ENCODE measurements around the gene GCFC2. TPM values are rescaled to one million over a fixed set of nuclear protein-coding genes. Genes with fewer than 3 reads are reported as not detected.

Gene GCFC2
- total RNA-seq, 1 experiment from 2014 or later: 43.1 TPM

DNA sequence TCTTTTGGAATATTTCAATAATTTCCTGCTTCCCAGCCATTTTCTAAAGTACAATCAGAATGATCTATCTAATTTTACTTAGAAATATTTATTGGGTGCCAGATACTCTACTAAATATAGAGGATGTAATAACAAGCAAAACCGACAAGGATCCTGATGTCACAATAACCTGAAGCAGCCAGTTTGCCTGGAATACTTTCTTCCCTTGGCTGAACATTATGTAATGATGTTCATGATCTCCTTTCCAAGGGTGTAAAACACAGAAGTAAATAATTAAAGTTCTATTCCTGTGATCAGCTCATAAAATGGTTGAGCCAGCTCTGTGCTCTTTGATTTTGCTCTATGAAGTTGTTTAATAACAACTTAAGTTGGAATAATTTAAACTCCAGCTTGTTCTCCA is 66.7 kb downstream of the GCFC2 start:
- DNase-seq (ENCODE audit: low read depth, low spot score): no peak
- in situ Hi-C loops (cut with HindIII; ENCODE audit: low pct_unique_long_range_greater_than_20kb, low sequenced_read_pairs): no loop called here

DNA sequence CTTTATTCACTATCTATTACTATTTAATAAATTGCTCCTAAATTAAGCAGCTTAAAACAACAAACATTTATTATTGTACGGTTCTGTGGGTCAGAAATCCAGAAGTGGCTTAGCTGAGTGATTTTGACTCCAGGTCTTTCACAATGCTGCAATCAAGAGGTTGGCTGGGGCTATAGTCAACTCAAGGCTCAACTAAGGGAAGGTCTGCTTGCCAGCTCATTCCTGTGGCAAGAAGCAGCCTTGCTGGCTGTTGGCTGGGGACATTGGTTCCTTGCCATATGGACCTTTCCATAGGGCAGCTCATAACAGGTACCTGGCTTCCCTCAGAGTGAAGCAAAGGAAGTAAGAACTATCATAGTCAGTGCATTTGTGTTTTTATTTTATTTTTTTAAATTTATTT is 69.1 kb downstream of the GCFC2 start:
- in situ Hi-C loops (cut with HindIII; ENCODE audit: low pct_unique_long_range_greater_than_20kb, low sequenced_read_pairs): no loop called here
- no peak for DNase-seq (ENCODE audit: low read depth, low spot score)

DNA sequence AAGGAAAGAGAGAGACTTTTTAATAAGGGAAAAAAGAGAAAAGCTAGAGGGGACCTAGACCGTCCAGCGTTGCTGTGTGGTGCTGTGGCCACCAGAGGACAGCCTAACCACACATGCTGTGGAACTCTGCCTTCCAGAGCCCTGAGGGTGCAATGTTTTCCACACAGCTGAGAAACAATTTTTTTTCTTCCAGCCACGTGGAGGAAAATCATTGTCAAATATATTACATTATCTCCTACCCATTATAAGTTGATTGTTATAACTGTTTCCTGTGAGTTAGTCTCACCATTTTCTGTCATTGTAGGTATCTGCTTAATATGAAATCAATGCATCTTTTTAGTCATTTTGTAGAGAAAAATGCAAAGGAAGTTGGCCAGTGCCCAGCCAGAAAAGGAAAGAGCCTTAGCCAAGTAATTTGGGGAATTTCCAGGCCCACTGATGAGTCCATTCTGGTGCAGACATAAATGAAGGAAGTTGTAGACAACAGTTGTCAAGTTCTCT is 70.0 kb downstream of the GCFC2 start:
- DNase-seq (ENCODE audit: low read depth, low spot score): peak; percentile 87
- in situ Hi-C loops (cut with HindIII; ENCODE audit: low pct_unique_long_range_greater_than_20kb, low sequenced_read_pairs): no loop called here

DNA sequence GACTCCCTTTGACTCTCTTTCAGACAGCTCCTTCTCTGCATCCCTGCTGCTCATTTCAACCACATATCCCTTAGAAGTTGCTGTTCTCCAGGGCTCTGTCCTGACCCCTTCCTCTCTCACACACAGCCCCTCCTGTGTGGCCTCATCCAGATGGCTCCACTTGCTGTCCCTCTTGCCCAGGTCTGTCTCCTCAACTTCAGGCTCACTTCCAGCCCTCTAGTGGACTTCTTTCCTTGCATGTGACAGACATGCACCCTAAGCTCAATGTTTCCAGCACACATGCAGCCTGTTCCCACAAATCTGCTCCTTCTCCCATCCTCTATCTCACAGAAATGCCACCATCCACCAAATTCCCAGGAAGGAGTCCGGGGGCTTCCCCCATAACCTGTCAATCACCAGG is 73.1 kb downstream of the GCFC2 start:
- in situ Hi-C loops (cut with HindIII; ENCODE audit: low pct_unique_long_range_greater_than_20kb, low sequenced_read_pairs): no loop called here
- no peak for DNase-seq (ENCODE audit: low read depth, low spot score)

DNA sequence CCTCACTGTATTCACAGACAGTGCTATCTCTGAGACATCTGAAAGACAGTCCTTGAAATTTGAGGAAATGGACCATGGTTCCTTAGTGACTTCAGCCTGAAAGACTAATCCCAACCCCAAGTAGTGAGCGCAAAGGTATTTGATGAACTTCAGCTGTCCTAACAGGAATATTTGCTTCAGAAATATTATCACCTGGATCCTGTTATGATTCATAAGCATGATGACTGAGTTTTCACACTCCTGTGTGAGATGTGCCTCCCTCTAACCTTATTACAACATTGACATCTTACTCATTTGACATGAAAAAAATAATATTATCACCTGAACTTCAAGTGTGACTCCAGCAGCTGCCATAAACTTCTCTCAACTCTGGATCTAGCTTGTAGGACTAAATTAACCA is 75.8 kb downstream of the GCFC2 start:
- in situ Hi-C loops (cut with HindIII; ENCODE audit: low pct_unique_long_range_greater_than_20kb, low sequenced_read_pairs): no loop called here
- DNase-seq (ENCODE audit: low read depth, low spot score): no peak

DNA sequence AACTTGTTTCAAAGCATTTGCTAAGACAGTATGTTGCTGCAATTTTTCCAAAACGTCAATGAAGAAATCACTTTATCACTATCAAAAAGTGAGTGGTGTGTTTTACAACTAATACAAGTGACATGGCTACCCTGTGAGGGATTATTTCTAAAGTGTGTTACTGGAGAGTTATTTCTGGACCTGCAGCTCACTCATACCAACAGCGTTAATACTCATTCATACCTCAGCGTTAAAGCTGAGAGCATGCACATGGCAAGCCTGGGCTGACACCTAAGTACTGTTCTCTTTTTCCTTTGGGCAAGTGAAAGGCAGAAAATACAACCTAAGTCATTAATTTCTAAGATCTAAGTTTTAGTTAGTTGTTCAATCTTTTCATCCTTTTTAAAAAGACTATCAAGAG is 77.1 kb downstream of the GCFC2 start:
- DNase-seq (ENCODE audit: low read depth, low spot score): no peak
- in situ Hi-C loops (cut with HindIII; ENCODE audit: low pct_unique_long_range_greater_than_20kb, low sequenced_read_pairs): no loop called here

DNA sequence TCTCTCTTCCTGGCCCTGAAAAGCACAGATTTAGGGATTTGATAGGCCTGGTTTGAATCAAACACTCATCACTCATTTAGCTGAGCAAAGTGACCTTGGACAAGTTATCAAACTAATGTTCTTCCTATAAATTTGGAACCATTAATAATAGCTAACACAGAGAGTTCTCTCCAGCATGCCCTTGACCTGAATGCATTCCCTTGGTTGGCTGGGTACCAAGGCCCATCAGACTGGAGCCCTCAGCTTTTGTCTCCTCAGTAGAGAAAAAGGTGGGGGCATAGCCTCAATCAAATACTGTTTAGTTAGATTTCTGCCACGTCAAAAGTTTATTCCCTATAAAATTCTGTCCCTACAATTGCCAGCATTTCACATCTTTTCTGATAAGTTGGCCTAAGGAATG is 77.9 kb downstream of the GCFC2 start:
- no peak for DNase-seq (ENCODE audit: low read depth, low spot score)
- in situ Hi-C loops (cut with HindIII; ENCODE audit: low pct_unique_long_range_greater_than_20kb, low sequenced_read_pairs): no loop called here

DNA sequence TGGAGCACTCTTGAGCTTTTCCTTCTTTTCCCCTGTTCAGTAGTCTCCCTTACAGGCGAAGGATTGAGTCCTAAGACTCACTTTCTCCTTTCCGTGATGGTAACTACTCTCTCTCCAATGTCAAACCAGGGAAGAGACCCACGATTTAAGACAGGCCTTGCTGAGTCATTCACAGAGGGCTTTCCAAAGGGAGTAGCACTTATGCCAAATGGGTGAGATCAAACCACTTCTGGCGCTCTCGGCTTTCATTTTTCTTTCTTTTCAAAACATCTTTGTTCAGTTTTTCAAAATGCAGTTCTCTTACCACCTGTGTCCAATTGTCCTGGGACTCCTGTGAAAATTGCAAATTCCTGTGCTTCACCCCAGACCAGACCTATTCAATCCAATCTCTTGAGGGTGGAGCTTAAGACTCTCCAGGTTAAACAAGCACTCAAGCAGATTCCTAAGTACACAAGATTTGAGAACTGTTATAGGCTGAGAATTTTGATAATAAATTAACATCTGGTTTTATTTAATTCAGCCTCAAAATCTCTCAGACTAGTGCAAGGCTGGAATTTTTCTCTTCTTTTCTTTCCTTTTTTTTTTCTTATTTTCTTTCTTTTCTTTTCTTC is 78.5 kb downstream of the GCFC2 start:
- no peak for DNase-seq (ENCODE audit: low read depth, low spot score)
- in situ Hi-C loops (cut with HindIII; ENCODE audit: low pct_unique_long_range_greater_than_20kb, low sequenced_read_pairs): no loop called here

DNA sequence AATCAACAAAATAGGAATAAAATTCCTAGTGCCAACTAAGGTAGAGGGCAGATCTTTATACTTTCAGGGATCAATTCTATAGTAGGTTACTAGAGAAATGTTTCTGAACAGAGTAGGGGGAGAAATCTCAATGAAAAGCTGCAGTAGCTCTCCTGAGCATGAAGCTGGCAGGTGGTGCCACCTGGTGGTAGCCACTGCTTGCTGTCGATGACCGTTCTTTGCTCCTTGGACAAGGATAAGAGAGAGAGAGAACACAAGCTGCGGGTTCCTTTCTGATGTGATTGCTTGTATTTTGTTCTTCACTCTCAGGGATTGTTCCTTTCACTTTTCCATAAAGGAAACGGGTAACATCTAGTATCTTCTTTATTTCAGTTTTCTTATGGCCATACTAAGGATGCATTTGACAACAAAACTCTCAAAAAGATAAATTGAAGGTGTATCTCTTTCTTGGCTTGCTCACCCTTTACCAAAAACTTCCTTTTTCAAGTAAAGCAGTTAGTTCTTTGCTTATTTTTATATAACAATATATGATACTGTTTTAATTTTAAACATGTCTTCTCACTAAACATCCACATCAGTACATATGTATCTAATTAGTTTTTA is 82.7 kb downstream of the GCFC2 start:
- in situ Hi-C loops (cut with HindIII; ENCODE audit: low pct_unique_long_range_greater_than_20kb, low sequenced_read_pairs): no loop called here
- peak; percentile 87 for DNase-seq (ENCODE audit: low read depth, low spot score)

DNA sequence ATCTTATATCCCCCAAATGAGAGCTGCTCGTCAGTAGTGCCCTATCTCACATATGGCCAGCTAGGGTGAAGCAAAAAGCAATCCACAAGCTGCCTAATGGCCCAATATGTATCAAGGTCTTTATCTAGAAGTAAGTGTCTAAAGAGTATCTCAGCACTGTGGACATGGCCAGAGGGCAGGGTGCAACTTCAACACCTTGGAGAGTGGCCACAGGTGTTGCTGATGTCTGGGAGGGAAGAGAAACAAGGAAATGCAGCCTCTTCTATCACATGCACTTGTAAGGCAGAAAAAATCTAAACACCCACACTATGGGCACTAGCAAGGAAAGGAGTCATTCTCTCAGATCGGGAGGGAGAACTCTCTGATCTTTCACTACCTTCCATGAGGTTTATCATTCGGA is 87.8 kb downstream of the GCFC2 start:
- in situ Hi-C loops (cut with HindIII; ENCODE audit: low pct_unique_long_range_greater_than_20kb, low sequenced_read_pairs): loop anchor here (25.0 kb wide), 1 partner anchor 161 kb away; no protein-coding TSS in a partner anchor
- DNase-seq (ENCODE audit: low read depth, low spot score): no peak

DNA sequence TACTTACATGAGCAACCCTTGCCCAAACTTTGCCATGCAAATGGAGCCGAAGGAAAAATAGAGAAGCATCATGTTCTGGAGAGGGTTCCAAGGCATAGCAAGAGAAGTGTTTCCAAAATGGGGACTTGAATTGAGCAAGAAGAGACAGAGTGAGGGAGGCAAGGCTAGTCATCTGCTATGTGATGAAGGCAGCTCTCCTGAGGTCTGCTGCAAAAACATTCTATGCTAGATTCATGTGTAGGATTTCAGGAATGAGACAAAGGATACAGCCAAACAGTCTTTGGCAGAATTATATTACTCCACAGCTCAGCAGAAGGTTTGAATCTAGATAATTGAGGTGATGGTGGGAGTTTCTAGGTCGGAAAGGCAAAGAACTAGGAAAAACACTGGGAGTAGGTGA is 88.2 kb downstream of the GCFC2 start:
- in situ Hi-C loops (cut with HindIII; ENCODE audit: low pct_unique_long_range_greater_than_20kb, low sequenced_read_pairs): loop anchor here (25.0 kb wide), 1 partner anchor 160 kb away; no protein-coding TSS in a partner anchor
- DNase-seq (ENCODE audit: low read depth, low spot score): no peak

DNA sequence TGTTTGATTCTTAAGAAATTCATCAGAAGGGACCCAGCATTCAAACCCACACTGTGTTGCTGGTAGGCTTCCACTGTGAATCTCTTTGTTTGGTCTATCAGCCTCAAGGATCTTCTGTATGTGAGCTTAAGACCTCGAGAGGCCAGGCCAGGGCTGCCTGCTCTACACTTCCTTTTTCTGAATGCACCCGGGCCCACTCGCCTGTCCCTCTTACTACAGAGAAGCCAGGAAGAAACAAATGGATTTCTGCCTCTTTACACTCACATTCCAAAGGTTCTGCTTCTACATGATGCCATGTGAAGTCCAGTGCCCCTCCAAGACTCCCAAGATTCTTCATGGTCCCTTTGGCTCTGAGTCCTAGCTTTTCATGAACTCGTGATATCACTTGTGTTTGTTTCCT is 89.5 kb downstream of the GCFC2 start:
- in situ Hi-C loops (cut with HindIII; ENCODE audit: low pct_unique_long_range_greater_than_20kb, low sequenced_read_pairs): loop anchor here (25.0 kb wide), 1 partner anchor 159 kb away; no protein-coding TSS in a partner anchor

DNA sequence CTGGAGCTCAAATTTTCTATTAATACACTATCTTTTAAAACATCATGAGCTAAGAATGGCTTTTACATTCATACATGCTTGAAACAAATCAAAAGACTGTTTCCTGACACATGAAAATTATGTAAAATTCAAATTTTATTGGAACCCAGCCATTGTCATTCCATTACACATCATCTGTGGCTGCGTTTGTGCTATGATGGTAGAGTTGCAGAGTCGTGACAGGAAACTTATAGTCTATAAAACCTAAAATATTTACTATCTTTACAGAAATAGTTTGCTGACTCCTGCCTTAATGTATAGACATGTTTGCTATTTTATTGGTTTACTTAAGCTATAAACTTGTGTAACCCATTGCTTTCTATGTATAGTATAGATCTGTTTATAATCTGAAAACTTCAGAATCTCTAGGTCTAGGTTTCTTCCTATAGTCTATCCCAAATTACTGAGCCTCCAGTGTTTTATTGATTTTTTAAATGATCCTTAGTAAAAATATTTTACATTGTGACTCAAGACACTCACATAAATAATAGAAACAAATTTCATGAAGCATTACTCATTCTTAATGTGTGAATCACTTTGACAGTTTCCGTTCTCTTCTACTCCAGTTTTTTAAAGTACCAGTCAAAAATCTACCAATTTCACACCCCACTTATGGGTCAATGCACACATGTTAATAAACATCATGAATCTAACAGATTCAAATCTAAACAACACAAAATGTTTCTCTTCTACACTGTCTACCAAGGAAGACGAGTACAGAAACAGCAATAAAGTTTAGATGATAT is 90.6 kb downstream of the GCFC2 start:
- in situ Hi-C loops (cut with HindIII; ENCODE audit: low pct_unique_long_range_greater_than_20kb, low sequenced_read_pairs): loop anchor here (25.0 kb wide), 1 partner anchor 158 kb away; no protein-coding TSS in a partner anchor
- no peak for DNase-seq (ENCODE audit: low read depth, low spot score)

More for the DNA sequence above, 89.5 kb downstream of the GCFC2 start:
- DNase-seq (ENCODE audit: low read depth, low spot score): no peak

DNA sequence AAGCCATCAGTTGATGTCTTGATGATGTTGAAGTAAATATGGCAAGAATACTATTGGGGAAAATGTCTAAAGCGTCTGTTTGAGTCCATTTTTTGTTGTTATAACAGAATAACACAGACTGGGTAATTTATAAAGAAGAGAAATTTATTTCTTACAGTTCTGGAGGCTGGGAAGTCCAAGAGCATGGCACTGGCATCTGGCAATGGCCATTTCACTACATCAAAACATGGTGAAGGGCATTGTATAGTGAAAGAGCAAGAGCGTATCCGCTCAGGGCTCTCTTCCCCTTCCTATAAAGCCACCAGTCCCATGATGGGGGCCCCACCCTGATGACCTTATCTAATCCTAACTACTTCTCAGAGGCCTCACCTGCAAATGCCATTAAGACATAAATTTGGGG is 93.8 kb downstream of the GCFC2 start:
- DNase-seq (ENCODE audit: low read depth, low spot score): no peak
- in situ Hi-C loops (cut with HindIII; ENCODE audit: low pct_unique_long_range_greater_than_20kb, low sequenced_read_pairs): loop anchor here (25.0 kb wide), 1 partner anchor 155 kb away; no protein-coding TSS in a partner anchor

DNA sequence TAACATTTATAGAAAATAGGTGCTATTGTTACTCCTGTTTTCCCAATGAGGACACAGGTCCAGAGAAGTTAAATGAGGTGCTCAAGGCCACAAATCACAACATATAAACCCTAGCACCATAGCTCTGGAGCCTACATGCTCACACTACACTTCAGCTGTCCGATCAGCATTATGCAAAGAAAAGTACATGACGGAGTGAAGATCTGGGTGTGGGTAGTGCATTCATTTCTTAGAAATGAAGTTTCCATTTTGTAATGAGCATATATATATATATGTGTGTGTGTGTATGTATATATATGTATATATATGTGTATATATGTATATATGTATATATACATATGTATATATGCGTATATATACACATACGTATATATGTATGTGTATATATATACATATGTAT is 94.3 kb downstream of the GCFC2 start:
- in situ Hi-C loops (cut with HindIII; ENCODE audit: low pct_unique_long_range_greater_than_20kb, low sequenced_read_pairs): loop anchor here (25.0 kb wide), 1 partner anchor 154 kb away; no protein-coding TSS in a partner anchor
- DNase-seq (ENCODE audit: low read depth, low spot score): no peak

DNA sequence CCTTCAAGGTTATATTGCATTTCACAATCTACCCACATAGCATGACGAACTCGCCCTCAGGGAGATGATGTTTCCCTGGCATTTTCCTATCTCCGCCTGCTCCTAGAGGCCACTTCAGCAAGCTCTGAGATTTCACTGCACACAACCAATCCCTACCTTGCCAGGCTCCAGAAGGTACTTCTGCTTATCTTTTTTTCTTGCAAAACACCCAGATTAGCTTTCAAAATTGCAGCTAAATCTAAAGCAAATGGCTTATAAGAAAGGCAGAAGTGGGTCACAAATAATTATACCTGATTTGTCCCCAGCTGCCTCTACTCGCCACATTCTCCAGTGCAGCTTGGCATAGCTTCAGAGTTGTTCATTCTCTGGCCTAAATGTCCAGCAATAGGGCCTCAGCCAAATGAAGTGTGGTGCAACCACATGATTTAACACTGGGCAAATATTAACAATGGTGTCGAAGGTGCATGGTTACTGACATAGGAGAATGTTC is 96.5 kb downstream of the GCFC2 start:
- in situ Hi-C loops (cut with HindIII; ENCODE audit: low pct_unique_long_range_greater_than_20kb, low sequenced_read_pairs): loop anchor here (25.0 kb wide), 1 partner anchor 152 kb away; no protein-coding TSS in a partner anchor
- DNase-seq (ENCODE audit: low read depth, low spot score): no peak

DNA sequence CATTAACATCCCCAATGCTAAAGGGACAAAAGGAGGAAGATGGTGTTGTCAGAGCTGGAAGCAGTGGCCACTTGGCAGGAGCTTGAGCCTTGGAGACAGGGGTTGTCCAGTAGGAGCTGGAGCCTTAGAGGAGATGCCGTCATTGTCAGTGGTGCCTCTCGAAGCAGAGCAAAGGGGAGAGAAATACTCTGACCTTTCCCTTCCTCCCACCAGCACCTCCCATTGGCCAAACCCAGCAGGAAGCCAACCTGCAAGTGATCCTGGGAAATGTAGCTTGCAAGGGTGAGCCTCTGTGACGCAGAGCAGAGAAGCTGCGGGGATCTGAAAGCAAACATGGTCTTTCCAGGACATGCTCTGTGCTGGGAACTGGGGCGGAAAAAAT is 97.9 kb downstream of the GCFC2 start:
- DNase-seq (ENCODE audit: low read depth, low spot score): no peak
- in situ Hi-C loops (cut with HindIII; ENCODE audit: low pct_unique_long_range_greater_than_20kb, low sequenced_read_pairs): loop anchor here (25.0 kb wide), 1 partner anchor 151 kb away; no protein-coding TSS in a partner anchor
